ENCODE results near the gene SPAST. TPM values are rescaled to one million over a fixed set of nuclear protein-coding genes. Genes with fewer than 3 reads are reported as not detected.

SPAST gene
- total and polyA plus RNA-seq, 8 donors: 16.0 to 25.7 (median 22.9) TPM

DNA sequence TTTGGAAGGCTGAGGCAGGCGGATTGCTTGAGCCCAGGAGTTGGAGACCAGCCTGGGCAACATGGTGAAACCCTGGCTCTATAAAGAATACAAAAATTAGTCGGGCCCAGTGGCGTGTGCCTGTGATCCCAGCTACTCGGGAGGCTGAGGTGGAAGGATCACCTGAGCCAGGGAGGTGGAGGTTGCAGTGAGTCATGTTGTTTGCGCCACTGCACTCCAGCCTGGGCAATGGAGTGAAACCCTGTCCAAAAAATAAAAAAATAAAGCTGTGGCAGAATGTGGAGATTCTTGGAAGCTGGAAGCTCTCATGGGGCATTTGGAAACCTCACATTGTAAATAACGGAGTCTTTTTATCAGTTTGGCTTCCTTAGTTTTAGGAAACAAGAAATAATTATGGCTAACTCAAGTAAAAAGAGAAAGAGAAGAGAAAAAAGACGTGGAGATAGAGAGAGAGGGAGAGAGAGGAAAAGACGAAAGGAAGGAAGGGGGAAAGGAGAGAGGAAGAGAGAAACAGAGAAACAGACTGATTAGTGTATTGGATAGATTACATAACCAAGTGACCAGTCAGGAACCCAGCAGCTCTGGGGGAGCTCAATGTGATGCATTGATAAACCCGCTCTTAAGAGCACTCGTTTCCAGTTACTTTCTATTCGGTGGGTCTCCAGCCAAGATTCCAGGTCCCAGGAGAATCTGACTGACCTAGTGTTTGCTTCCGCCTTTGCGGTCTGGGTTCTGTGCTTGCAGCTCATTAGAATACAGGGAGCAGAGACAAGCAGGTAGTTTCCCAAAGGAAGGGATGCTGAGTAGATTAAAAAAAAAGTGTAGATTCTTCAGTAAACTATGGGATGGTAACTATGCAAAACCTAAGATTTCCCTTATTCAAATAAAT, 1.1 kb upstream of the SPAST start:
- ATAC-seq (peak; percentile 37), DNase-seq (peak in 2 of 4 donors; percentile 37 to 43)
- H3K4me1 ChIP-seq: peaks cover 8 to 33% of the 10 kb centered on the region in 2 donors
- peak overlapping the region; percentile 63 to 95 for H3K4me3 ChIP-seq
- H3K36me3 ChIP-seq: peaks cover 0 to 7% of the 10 kb centered on the region in 2 donors
- no peaks in the 10 kb centered on the region for H3K27me3 ChIP-seq
- no peaks in the 10 kb centered on the region for H3K9me3 ChIP-seq
- TF ChIP-seq, protein P1, sequence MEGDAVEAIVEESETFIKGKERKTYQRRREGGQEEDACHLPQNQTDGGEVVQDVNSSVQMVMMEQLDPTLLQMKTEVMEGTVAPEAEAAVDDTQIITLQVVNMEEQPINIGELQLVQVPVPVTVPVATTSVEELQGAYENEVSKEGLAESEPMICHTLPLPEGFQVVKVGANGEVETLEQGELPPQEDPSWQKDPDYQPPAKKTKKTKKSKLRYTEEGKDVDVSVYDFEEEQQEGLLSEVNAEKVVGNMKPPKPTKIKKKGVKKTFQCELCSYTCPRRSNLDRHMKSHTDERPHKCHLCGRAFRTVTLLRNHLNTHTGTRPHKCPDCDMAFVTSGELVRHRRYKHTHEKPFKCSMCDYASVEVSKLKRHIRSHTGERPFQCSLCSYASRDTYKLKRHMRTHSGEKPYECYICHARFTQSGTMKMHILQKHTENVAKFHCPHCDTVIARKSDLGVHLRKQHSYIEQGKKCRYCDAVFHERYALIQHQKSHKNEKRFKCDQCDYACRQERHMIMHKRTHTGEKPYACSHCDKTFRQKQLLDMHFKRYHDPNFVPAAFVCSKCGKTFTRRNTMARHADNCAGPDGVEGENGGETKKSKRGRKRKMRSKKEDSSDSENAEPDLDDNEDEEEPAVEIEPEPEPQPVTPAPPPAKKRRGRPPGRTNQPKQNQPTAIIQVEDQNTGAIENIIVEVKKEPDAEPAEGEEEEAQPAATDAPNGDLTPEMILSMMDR (IDR thresholded peaks at IDR 0.05): no peak
- intact Hi-C loops (cut with DNase I): no loop called here
- peak overlapping the region; percentile 91 to 96 for H3K27ac ChIP-seq

DNA sequence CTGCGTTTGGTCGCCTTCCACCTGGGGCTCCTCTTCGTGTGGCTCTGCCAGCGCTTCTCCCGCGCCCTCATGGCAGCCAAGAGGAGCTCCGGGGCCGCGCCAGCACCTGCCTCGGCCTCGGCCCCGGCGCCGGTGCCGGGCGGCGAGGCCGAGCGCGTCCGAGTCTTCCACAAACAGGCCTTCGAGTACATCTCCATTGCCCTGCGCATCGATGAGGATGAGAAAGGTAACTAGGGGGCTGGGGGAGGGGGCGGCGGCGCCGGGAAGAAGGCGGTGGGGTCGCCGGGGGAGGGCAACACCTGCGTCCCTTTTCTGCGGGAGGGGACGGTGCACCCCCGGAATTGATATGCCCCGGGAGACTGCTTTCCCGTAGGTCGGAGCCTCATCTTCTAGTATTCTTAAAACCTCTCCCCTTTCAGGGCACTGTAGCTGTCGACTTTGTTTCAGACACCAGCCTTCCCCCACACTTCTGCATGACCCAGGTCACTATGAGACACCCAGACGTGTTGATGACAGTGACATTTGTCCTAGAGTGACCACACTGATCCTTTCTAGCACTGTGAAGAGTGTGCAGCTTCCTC, 755 bp downstream of the SPAST start:
- peak in 2 of 4 donors; percentile 2 to 39 for DNase-seq
- ATAC-seq: no peak

DNA sequence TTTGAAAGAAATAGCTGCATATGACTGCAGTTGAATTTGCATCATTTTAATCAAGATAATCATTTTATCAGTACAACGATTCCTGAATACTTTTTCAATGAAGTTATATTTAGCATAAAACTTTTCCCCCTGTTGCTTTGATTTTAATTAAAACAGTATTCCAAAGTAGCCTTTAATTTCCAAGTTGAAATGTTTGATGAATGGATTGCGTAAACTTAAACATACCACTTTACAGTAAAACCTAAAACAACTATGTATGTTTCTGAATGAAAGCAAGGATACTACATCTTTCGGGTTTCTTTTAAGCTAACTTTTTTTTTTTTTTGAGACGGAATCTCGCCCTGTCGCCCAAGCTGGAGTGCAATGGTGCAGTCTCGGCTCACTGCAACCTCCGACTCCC, 1.4 kb downstream of the SPAST start:
- peaks cover 8 to 39% of the 10 kb centered on the region in 2 donors for H3K4me1 ChIP-seq
- peak overlapping the region; percentile 91 to 96 for H3K27ac ChIP-seq
- no peak for ATAC-seq
- DNase-seq: no peak
- TF ChIP-seq, protein P1 (IDR thresholded peaks at IDR 0.05): no peak
- H3K36me3 ChIP-seq: peaks cover 0 to 11% of the 10 kb centered on the region in 2 donors
- intact Hi-C loops (cut with DNase I): no loop called here
- H3K9me3 ChIP-seq: no peaks in the 10 kb centered on the region
- no peaks in the 10 kb centered on the region for H3K27me3 ChIP-seq
- peak overlapping the region; percentile 63 to 95 for H3K4me3 ChIP-seq

More for the DNA sequence above, 755 bp downstream of the SPAST start:
- Histone ChIP-seq H3K36me3 (peaks cover 0 to 11% of the 10 kb centered on the region in 2 donors), H3K9me3 (no peaks in the 10 kb centered on the region), H3K4me3 (peak overlapping the region; percentile 63 to 95), H3K27ac (peak overlapping the region; percentile 91 to 96), H3K27me3 (no peaks in the 10 kb centered on the region), H3K4me1 (peaks cover 8 to 39% of the 10 kb centered on the region in 2 donors)
- intact Hi-C loops (cut with DNase I): no loop called here
- TF ChIP-seq, protein P1 (IDR thresholded peaks at IDR 0.05): no peak

DNA sequence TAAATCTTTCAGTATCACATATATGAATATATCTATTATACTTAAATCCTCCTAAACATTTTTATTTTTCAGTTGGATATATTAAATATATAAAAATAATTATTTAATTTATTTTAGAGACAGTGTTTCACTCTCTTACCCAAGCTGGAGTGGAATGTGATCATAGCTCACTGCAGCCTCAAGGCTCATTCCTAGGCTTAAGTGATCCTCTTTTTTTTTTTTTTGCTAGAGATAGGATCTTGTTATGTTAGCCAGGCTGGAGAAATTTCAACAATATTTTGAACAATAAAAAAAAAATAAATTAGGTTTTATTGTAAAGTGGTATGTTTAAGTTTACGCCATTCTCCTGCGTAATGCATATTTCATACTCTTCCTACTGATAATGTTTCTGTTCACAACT, 4.2 kb downstream of the SPAST start:
- H3K4me1 ChIP-seq: peaks cover 8 to 33% of the 10 kb centered on the region in 2 donors

More for the DNA sequence above, 4.2 kb downstream of the SPAST start:
- peaks cover 0 to 11% of the 10 kb centered on the region in 2 donors for H3K36me3 ChIP-seq
- H3K27ac ChIP-seq: no peak overlapping the region
- intact Hi-C loops (cut with DNase I): no loop called here
- H3K27me3 ChIP-seq: no peaks in the 10 kb centered on the region
- ATAC-seq (no peak), DNase-seq (no peak)
- H3K4me3 ChIP-seq: no peak overlapping the region
- no peaks in the 10 kb centered on the region for H3K9me3 ChIP-seq
- TF ChIP-seq, protein P1 (IDR thresholded peaks at IDR 0.05): no peak

Measured in left lung (tissue), 10 donors.